ENCODE measurements around the gene TMUB1. TPM values are rescaled to one million over a fixed set of nuclear protein-coding genes. Genes with fewer than 3 reads are reported as not detected.

TMUB1 gene
- total RNA-seq, 1 donor, result 18.1 TPM

GRCh38 chr7:151053096-151053495, 30.2 kb downstream of the TMUB1 start:
- TF ChIP-seq, protein P1, sequence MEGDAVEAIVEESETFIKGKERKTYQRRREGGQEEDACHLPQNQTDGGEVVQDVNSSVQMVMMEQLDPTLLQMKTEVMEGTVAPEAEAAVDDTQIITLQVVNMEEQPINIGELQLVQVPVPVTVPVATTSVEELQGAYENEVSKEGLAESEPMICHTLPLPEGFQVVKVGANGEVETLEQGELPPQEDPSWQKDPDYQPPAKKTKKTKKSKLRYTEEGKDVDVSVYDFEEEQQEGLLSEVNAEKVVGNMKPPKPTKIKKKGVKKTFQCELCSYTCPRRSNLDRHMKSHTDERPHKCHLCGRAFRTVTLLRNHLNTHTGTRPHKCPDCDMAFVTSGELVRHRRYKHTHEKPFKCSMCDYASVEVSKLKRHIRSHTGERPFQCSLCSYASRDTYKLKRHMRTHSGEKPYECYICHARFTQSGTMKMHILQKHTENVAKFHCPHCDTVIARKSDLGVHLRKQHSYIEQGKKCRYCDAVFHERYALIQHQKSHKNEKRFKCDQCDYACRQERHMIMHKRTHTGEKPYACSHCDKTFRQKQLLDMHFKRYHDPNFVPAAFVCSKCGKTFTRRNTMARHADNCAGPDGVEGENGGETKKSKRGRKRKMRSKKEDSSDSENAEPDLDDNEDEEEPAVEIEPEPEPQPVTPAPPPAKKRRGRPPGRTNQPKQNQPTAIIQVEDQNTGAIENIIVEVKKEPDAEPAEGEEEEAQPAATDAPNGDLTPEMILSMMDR (IDR thresholded peaks at IDR 0.05; ENCODE audit: extremely low read depth, low read depth, low read length), result no peak
- Histone ChIP-seq H3K4me1 (ENCODE audit: insufficient read depth, low read length) (peaks cover 11% of the 10 kb centered on the region), H3K27ac (ENCODE audit: low read depth, low read length) (no peak overlapping the region)

GRCh38 chr7:151051108-151051507, 32.2 kb downstream of the TMUB1 start:
- H3K36me3 ChIP-seq (ENCODE audit: insufficient read depth, low read length), result peaks cover 4% of the 10 kb centered on the region
- H3K4me2 ChIP-seq (ENCODE audit: insufficient read depth, low read length), result peak overlapping the region; percentile 48
- H2AFZ ChIP-seq (ENCODE audit: low read length), result no peak overlapping the region
- no peaks in the 10 kb centered on the region for H3K27me3 ChIP-seq (ENCODE audit: insufficient read depth, low read length)
- TF ChIP-seq, protein P1 (IDR thresholded peaks at IDR 0.05; ENCODE audit: extremely low read depth, low read depth, low read length), result no peak
- no peaks in the 10 kb centered on the region for H3K9me3 ChIP-seq (ENCODE audit: low read depth, low read length)
- no peak overlapping the region for H3K4me3 ChIP-seq (ENCODE audit: insufficient read depth, low read length)
- DNase-seq (ENCODE audit: insufficient read length, low spot score, missing footprints), result peak; percentile 98
- no peak overlapping the region for H3K27ac ChIP-seq (ENCODE audit: low read depth, low read length)
- H3K79me2 ChIP-seq (ENCODE audit: insufficient read depth, low read length), result no peaks in the 10 kb centered on the region
- peaks cover 12% of the 10 kb centered on the region for H4K20me1 ChIP-seq (ENCODE audit: insufficient read depth, low read length)
- peaks cover 12% of the 10 kb centered on the region for H3K4me1 ChIP-seq (ENCODE audit: insufficient read depth, low read length)

More at GRCh38 chr7:151053096-151053495, 30.2 kb downstream of the TMUB1 start:
- Histone ChIP-seq H3K27me3 (ENCODE audit: insufficient read depth, low read length) (no peaks in the 10 kb centered on the region), H3K9me3 (ENCODE audit: low read depth, low read length) (no peaks in the 10 kb centered on the region), H3K79me2 (ENCODE audit: insufficient read depth, low read length) (no peaks in the 10 kb centered on the region), H4K20me1 (ENCODE audit: insufficient read depth, low read length) (peaks cover 6% of the 10 kb centered on the region), H3K4me3 (ENCODE audit: insufficient read depth, low read length) (no peak overlapping the region), H3K36me3 (ENCODE audit: insufficient read depth, low read length) (peaks cover 4% of the 10 kb centered on the region), H3K4me2 (ENCODE audit: insufficient read depth, low read length) (no peak overlapping the region), H2AFZ (ENCODE audit: low read length) (no peak overlapping the region)
- no peak for DNase-seq (ENCODE audit: insufficient read length, low spot score, missing footprints)

GRCh38 chr7:151048911-151049463, 34.3 kb downstream of the TMUB1 start:
- Histone ChIP-seq H3K4me2 (ENCODE audit: insufficient read depth, low read length) (no peak overlapping the region), H4K20me1 (ENCODE audit: insufficient read depth, low read length) (peaks cover 12% of the 10 kb centered on the region), H3K4me3 (ENCODE audit: insufficient read depth, low read length) (no peak overlapping the region), H3K4me1 (ENCODE audit: insufficient read depth, low read length) (peaks cover 12% of the 10 kb centered on the region), H3K9me3 (ENCODE audit: low read depth, low read length) (no peaks in the 10 kb centered on the region), H3K27ac (ENCODE audit: low read depth, low read length) (no peak overlapping the region), H3K36me3 (ENCODE audit: insufficient read depth, low read length) (peaks cover 4% of the 10 kb centered on the region), H2AFZ (ENCODE audit: low read length) (no peak overlapping the region), H3K79me2 (ENCODE audit: insufficient read depth, low read length) (no peaks in the 10 kb centered on the region), H3K27me3 (ENCODE audit: insufficient read depth, low read length) (no peaks in the 10 kb centered on the region)
- TF ChIP-seq, protein P1 (IDR thresholded peaks at IDR 0.05; ENCODE audit: extremely low read depth, low read depth, low read length), result no peak
- no peak for DNase-seq (ENCODE audit: insufficient read length, low spot score, missing footprints)

- TF ChIP-seq, protein P1 (IDR thresholded peaks at IDR 0.05; ENCODE audit: extremely low read depth, low read depth, low read length), result no peak
- H3K79me2 ChIP-seq (ENCODE audit: insufficient read depth, low read length), result no peaks in the 10 kb centered on the region
- peaks cover 4% of the 10 kb centered on the region for H3K36me3 ChIP-seq (ENCODE audit: insufficient read depth, low read length)
- H3K4me1 ChIP-seq (ENCODE audit: insufficient read depth, low read length), result peaks cover 12% of the 10 kb centered on the region
- H2AFZ ChIP-seq (ENCODE audit: low read length), result no peak within 1 kb of the TSS
- no peaks in the 10 kb centered on the region for H3K27me3 ChIP-seq (ENCODE audit: insufficient read depth, low read length)
- no peak within 1 kb of the TSS for H3K4me3 ChIP-seq (ENCODE audit: insufficient read depth, low read length)
- no peak for DNase-seq (ENCODE audit: insufficient read length, low spot score, missing footprints)
- no peaks in the 10 kb centered on the region for H3K9me3 ChIP-seq (ENCODE audit: low read depth, low read length)
- peaks cover 12% of the 10 kb centered on the region for H4K20me1 ChIP-seq (ENCODE audit: insufficient read depth, low read length)
- no peak within 1 kb of the TSS for H3K4me2 ChIP-seq (ENCODE audit: insufficient read depth, low read length)
- H3K27ac ChIP-seq (ENCODE audit: low read depth, low read length), result no peak within 1 kb of the TSS
Measured at GRCh38 chr7:151047976-151048815, 35.1 kb downstream of the TMUB1 start, which contains the start of gene ASIC3. Gene ASIC3 (plus strand): TSS chr7:151048531. CDS start chr7:151048886, 355 bp downstream.
